Kasumi-1 (cell line): ENCODE measurements around the gene KCNJ18.
"Not testable (repeated sequence)": the region's sequence is repeated elsewhere in the genome, so short reads cannot be mapped to it uniquely, and the experiment has no call there.

Source experiments
- DNase-seq, 2 experiments: peaks; one replicate each; lab custom pipeline; 2025; lab: John Stamatoyannopoulos, UW

The KCNJ18 gene

DNA sequence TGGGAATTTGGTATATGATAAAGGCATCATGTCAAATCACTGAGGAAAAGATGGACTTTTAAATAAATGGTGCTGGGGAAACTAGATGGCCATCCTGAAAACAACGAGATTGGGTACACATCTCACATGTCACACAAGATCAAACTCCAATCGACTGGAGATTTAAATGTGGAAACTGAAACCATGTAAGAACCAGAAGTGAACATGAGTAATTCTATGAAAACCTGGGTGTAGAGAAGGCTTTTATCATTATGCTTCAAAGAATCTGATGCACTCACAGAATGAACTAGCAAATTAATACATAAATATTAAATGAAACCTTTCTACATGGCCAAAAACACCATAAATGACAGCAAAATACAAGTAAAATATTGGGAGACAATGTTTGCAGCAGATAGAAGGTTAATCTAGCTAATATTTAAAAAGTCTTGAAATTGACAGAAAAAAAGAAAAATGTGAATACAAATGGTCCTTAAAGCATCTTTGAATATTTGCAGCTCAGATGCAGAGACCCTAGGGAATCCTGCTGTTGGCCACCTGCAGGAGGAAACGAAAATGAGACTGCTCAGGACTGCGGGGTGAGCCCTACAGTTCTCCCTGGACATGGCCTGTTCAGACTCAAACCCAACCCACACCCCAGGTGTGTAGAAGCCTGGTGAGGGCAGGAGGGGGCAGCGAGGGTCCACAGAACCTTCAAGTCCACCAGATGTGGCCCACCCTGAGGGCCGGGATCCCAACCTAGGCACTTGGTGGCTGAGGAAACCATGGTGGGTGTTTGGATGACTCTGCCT is 32.1 kb downstream of the KCNJ18 start:
- DNase-seq: not testable (repeated sequence)

GRCh38 chr17:21731076-21731475 is 38.8 kb downstream of the KCNJ18 start:
- not testable (repeated sequence) for DNase-seq

DNA sequence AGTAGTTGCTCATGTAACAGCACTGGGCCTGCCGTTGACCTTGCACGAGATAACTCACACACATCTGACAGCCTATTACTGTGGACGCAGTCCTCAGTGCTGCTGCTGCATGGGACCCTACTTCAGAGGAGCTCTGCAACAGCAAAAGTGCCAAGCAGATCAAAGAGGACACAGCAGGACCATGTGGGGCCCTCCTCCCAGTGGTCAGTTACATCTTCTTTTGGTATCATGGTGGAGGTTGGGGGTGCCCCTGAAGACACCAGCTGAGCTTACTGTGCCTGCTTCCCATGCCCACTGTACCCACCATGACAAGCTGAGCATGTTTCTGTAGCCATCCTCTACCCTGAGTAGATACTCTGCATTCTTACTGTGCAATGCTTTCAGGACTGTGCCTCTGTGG is 41.6 kb downstream of the KCNJ18 start:
- not testable (repeated sequence) for DNase-seq

DNA sequence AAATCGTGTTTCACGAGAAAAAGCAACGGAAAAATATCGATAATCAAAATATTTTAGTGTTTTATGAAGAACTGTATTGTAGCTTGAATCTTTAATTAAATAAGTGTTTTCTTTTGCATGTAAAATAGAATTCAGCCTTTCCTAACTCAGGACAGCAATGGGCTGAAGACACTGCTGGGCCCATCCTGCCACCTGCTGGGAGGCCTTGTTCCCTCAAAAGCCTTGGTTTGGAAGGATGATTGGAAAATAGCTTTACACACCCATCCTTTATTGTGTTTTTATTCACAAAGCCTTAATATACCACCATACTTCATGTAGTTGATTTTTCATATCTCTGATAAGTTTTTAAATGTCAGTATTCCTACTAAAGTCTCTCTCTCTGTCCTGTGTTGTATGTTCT is 43.5 kb downstream of the KCNJ18 start:
- not testable (repeated sequence) for DNase-seq

GRCh38 chr17:21737015-21737580 is 44.8 kb downstream of the KCNJ18 start:
- DNase-seq: not testable (repeated sequence)

- not testable (repeated sequence) for DNase-seq
Measured at GRCh38 chr17:21738241-21738640, 45.9 kb downstream of the KCNJ18 start.

GRCh38 chr17:21738877-21739474 is 46.7 kb downstream of the KCNJ18 start:
- not testable (repeated sequence) for DNase-seq

- DNase-seq: not testable (repeated sequence)
Measured at GRCh38 chr17:21739485-21739884, 47.2 kb downstream of the KCNJ18 start.

GRCh38 chr17:21740836-21741235 is 48.5 kb downstream of the KCNJ18 start:
- not testable (repeated sequence) for DNase-seq

GRCh38 chr17:21741520-21741919 is 49.2 kb downstream of the KCNJ18 start:
- DNase-seq: not testable (repeated sequence)

DNA sequence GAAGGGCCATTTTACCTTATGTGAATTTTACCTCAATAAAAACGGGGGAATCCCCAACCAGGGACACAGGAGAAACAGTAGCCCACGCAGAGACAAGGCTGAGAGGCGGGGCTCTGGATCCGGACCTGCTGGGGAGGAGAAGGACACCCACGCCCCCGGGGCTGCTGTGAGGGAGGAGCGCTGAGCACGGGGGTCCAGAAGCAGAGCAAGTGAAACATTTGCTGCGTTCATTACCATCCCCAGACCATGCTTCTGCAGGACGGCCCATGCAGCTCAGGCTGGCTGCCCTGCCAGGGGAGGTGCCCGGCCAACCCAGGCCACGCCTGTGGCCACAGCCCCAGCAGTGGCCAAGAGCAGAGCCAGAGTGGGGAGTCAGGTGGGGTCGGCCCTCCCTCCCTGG is 50.0 kb downstream of the KCNJ18 start:
- no peak for DNase-seq

GRCh38 chr17:21744151-21744550 is 51.8 kb downstream of the KCNJ18 start:
- not testable (repeated sequence) for DNase-seq

GRCh38 chr17:21744621-21745020 is 52.3 kb downstream of the KCNJ18 start:
- DNase-seq: not testable (repeated sequence)

DNA sequence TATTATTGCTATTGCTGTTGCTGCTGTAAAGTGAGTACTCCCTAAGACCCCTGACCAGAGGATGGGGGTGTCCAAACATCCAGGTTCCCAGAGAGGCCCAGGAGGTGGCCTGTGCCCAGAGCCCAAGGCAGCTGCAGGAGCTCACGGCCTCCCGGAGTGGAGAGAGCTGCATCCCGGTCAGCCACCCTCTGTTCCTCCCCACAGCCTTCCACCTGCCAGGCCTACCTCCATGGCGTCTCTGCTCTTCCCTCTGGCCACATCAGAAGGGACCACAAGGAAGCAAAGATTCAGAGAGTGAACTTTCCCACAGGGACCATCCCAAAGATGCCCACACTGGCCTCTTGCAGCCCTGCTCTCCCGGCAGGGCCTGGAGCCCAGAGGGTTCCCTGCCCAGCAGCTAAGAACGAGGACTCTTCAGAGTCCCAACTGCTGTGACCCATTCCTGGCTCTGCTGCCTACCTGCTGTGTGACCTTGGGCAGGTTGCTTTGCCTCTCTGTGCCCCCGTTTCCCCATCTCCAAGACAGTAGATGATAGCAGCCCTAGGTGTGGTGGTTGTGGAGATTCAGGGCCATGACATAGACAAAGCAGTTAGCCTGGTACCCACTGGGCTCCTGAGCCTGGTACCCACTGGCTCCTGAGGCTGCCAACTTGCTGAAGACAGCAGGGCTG is 53.2 kb downstream of the KCNJ18 start:
- not testable (repeated sequence) for DNase-seq

- DNase-seq: not testable (repeated sequence)
Measured at GRCh38 chr17:21746415-21746814, 54.1 kb downstream of the KCNJ18 start.

DNA sequence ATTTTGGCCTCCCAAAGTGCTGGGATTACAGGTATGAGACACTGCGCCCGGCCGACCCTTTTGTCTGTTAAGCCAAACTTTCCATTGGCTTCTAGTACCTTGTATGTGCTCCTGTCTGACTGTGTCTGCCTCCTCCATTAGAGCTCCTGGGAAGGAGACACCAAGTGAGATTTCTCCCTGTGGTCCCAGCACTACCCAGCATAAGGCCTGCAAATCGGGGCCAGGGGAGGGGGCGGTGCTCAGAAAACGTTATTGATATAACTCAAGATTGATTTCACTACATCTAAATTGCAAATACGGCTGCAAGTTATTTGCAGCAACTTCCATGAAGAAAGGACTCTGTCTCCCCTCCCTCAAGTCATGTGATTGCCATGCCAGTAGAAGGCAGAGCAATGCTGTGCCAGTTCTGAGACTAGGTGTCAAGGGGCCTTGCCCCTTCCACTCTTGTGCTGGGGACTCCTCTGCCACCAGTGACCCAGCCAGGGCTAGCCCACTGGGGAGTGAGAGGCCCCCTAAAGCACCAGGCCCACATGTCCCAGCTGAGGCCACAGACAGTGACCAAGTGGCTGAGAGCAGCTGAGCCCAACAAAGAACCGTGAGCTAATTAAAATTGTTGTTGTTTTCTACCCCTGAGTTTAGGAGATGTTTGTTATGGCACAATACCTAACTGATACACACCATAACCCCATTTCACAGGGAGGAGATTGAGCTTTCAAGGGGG is 55.0 kb downstream of the KCNJ18 start:
- DNase-seq: not testable (repeated sequence)

DNA sequence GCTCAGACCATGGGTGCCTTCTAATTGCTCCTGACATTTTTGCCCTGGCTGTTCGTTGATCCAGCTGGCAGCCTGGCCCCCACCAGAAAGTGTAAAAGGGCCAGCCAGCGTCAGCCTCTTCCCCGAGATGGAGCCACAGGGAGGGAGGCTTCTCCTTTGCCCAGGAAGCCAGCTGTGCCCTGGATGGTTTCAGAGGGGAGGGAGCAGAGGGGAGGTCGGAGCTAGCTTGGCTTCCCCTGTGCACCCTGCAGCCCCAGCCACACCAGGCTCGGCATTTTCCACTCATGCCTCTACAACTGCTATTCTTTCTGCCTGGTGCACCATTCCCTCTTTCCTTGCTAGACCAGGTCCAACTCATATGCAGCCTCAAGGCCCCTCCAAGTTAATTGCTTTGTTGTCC is 56.4 kb downstream of the KCNJ18 start:
- not testable (repeated sequence) for DNase-seq

- not testable (repeated sequence) for DNase-seq
Measured at GRCh38 chr17:21749696-21750531, 57.6 kb downstream of the KCNJ18 start.

DNA sequence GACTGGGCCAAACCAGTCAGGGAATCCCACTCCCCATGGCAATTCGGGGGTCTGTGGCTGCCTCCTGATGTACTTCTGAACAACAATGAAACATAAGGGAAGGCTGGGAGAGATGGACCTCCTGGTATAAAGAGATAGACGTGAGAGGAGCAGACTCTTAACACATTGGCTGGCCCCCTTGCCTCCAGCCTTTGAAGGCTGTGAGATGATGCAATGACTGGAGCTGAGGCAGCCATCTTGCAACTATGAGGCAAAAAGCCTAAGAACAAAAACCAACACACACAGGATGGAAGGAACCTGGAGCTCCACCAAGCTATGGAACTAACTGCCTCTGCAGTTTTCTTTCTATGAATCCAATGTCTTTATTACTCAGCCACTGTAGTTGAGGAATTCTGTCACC is 58.8 kb downstream of the KCNJ18 start:
- DNase-seq: not testable (repeated sequence)
